Stimulated activated CD8-positive, alpha-beta memory T cell treated with anti-CD3 and anti-CD28 coated beads, Interleukin-12 subunit alpha, Interleukin-12 subunit beta, amount 100 ng/mL, for 24 hours (primary cell): ENCODE data around the gene SAA2.
"Not testable (repeated sequence)": the region's sequence is repeated elsewhere in the genome, so short reads cannot be mapped to it uniquely, and the experiment has no call there.

Experiments used
- DNase-seq: peaks from one replicate; pipeline ENCODE4 v3.0.0-alpha.2; 2020; ENCODE audit errors: extremely low read depth

The SAA2 gene

DNA sequence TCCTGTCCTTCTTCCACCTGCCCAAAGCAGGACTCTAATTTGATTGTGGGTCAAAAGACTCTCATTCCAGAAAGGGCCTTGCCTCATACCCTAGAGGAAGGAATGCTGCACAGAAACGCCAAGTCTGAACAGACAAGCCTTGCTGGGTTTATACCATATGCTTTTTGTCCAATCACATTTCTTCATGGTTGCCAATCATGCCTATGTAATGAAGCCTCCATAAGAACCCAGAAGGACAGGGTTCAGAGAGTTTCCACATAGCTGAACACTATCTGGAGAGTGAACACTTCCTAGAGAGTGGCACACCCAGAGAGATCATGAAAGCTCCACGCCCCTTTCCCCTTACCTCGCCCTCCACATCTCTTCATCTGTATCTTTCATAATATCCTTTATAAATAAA, 4.8 kb upstream of the SAA2 start:
- no peak for DNase-seq

GRCh38 chr11:18247191-18247581, 1.3 kb downstream of the SAA2 start:
- DNase-seq = not testable (repeated sequence)

GRCh38 chr11:18246379-18247190, 1.9 kb downstream of the SAA2 start:
- not testable (repeated sequence) for DNase-seq

GRCh38 chr11:18245396-18245795, 3.1 kb downstream of the SAA2 start:
- DNase-seq = no peak

DNA sequence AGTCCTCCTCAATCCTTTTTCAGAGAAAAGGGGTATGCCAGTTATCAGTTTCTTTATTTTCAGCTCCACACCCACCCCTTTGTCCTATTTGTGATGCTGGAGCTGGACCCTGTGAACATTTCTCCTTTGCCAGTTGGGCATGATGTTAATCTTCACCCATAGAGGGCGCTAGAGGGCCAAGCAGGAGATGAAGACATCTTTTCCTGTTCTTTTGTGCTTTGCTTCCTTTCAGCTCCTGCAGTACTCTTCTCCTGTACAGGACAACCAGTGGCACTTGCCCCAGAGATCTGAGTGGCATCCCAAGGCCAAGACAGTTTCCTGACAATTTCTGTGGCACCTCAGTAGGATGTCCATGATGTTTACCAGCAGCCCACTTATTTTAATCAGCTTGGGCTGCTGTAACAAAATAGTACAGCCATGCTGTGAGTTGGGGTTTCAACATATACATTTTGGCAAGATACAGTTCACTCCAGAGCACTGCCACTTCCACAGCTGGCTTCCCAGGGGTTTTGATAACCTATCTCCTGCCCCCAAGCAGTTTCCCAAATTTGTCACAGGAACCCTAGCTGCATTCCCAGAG, 4.6 kb downstream of the SAA2 start:
- no peak for DNase-seq

- DNase-seq = no peak
These were observed 8.8 kb downstream of the SAA2 start for GRCh38 chr11:18239655-18240054.

GRCh38 chr11:18236664-18237356, 11.7 kb downstream of the SAA2 start, which contains the start of gene SAA4:
Gene SAA4 (minus strand): TSS chr11:18236802. CDS start chr11:18235926, 876 bp downstream.
- DNase-seq = no peak

DNA sequence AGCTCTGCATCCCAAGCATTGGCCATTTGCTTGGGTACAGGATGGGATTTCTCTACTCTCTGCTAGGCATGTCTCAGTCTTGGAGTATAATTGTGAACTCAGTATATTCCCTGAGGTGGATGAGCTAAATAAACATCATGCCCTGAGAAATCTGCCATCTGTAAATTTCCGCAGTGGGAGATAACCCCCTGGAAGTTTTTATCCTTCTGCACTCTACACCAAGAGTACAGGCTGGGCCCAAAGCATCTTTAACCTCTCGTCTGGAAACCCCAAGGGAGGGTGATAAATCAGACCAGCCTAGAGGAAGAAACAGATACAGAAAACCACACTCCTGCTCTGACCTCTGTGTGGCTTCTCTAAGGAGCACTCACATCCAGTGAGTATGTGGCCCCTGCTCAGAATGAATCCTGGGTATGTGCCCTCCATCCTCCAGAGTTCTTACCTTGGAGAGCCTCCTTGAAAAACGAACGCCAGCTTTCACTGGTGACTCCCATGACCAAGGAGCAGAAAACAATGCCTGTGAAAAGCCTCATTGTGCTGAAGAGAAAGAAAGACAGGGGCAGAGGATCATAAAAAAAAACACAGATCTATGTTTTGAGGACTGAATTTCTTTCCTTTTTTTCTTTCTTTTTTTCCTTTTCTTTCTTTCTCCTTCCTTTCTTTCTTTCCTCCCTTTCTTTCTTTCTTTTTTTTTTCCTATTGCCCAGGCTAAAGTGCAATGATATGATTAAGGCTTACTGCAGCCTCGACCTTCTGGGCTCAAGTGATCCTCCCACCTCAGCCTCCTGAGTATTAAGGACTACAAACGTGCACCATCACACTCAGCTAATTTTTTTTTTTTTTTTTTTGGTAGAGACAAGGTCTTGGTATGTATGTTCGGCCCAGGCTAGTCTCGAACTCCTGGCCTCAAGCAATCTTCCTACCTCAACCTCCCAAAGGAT, 12.8 kb downstream of the SAA2 start:
- DNase-seq = no peak

DNA sequence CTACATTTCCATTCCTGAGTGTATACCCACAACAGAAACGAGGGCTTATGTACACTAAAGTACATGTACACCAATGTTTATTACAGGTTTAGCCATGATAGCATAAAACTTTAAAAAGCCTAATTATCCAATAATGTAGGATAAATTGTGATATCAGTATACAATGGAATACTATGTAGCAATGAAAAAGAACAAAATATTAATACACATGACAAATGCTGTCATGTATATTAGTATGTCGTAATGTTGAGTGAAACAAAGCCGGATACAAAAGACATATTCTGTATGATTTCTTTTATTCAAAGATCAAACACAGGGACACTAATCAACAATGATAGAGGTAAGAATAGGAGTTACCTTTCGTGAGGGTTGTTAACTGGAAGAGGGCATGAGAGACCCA, 14.6 kb downstream of the SAA2 start:
- no peak for DNase-seq

DNA sequence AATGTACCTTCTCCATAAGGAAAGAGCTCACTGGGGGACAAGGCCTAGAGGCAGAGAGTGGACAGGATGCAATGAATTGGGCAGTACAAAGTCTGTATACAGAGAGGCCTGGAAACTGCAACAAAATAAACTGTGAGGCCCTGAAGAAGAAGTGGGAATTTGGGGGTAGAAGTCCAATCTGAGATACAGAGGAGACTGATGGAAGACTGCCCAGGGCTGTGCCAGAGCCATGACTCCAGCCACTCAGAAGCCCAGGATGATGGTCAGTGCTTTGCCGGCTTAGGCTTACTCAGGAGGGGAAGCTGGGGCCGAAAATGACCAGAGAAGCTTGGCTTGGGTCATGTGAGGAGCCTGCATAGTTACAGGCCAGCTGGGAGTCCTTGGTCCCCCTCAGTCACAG, 17.6 kb downstream of the SAA2 start:
- DNase-seq = no peak

- DNase-seq = no peak
These were observed 19.0 kb downstream of the SAA2 start for GRCh38 chr11:18229501-18229900.

DNA sequence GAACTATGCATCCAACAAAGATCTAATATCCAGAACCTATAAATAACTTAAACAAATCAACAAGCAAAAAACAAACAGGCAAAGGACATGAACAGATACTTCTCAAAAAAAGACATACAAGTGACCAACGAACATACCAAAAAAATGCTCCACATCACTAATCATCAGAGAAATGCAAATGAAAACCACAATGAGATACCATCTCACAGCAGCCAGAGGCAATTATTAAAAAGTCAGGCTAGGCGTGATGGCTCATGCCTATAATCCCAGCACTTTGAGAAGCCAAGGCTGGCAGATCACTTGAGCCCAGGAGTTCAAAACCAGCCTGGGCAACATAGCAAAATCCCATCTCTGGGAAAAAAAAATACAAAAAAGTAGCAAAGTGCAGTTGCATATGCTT, 22.6 kb downstream of the SAA2 start:
- DNase-seq = no peak

DNA sequence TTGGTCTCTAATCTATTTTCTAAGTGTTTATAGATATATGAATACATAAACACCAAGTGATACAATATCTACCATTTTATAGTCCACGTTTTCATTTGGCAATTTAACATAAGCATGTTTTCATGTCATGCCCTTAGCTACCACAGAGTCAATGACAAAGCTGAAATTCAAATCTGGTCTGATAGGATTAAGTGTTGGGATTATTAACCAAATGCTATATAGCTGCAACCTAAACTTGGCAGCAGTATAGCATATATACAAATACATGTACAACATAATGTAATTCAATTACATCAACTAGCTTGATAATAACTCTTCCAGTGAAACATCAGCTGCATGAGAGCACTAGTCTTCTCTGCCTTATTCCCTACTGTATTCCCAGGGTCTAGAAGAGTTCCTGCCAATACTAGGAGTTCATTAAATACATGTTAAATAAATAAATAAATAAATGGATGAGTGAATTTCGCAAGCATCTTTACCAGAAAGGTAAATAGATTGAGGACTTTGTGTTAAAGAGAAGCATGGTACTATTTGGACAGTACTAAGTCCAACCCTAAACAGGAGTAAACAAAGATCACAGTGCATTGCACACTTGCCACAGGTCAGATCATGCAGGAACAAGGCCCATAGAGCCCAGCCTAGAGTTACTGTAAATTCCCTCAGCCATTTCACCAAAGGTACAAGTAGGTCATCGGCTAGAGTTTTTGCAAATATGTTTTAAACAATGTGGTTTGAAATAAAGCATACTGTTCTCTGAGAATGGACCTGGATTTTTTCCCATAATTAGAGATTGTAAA, 24.7 kb downstream of the SAA2 start:
- DNase-seq = no peak

- no peak for DNase-seq
These were observed 25.6 kb downstream of the SAA2 start for GRCh38 chr11:18222814-18223421.

GRCh38 chr11:18221274-18221876, 27.1 kb downstream of the SAA2 start:
- no peak for DNase-seq

GRCh38 chr11:18209058-18209457, 39.4 kb downstream of the SAA2 start:
- DNase-seq = no peak

GRCh38 chr11:18204771-18205170, 43.7 kb downstream of the SAA2 start:
- DNase-seq = no peak

DNA sequence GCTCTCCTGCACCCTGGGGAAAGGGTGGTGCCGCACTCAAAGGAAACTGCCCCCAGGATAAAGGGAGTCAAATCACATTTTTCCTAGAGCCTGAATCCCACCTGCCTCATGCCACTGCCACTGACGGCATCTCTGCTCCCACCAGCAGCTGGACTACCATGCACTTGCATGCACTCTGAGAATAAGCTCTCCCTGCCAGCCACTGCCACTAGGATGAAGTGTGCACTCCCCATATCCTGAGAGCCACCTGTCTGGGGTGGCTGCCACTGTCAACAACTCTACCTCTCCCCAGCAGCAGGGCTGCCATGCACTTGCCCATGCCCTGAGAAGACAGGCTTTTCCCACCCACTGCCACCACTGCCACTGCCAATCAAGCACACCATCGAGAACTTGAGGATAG, 44.2 kb downstream of the SAA2 start:
- no peak for DNase-seq

- DNase-seq = no peak
These were observed 44.7 kb downstream of the SAA2 start for GRCh38 chr11:18203723-18204122.

DNA sequence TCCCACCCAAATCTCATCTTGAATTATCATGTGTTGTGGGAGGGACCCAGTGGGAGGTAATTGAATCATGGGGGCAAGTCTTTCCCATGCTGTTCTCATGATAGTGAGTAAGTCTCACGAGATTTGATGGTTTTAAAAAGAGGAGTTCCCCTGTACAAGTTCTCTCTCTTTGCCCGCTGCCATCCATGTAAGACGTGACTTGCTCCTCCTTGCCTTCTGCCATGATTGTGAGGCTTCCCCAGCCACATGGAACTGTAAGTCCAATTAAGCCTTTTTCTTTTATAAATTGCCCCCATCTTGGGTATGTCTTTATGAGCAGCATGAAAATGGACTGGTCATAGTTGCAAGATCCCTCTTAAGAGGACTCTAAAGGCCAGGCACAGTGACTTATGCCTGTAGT, 50.7 kb downstream of the SAA2 start:
- DNase-seq = not testable (repeated sequence)
